Immature natural killer cell (primary cell): Measurements from ENCODE around the gene FEZ2. TPM values are rescaled to one million over a fixed set of nuclear protein-coding genes. Genes with fewer than 3 reads are reported as not detected.
"Not testable (repeated sequence)": the region's sequence is repeated elsewhere in the genome, so short reads cannot be mapped to it uniquely, and the experiment has no call there.

Experiments
- DNase-seq, 3 donors: peaks; one replicate each; pipeline ENCODE4 v3.0.0; 2022; ENCODE audit warnings: mixed read lengths in 1 of 3
- H3K27ac Mint-ChIP-seq, 6 donors: one replicate each; pipeline ENCODE4 v1.8.0; 2020; ENCODE audit warnings: mixed read lengths in 6 of 6, mild to moderate bottlenecking in 5 of 6, inconsistent platforms in 4 of 6, moderate library complexity in 3 of 6
- H3K27me3 Mint-ChIP-seq, 3 donors: one replicate each; pipeline ENCODE4 v1.8.0; 2020 to 2021; ENCODE audit warnings: low read depth in 3 of 3, mild to moderate bottlenecking in 3 of 3, mixed read lengths in 3 of 3, moderate library complexity in 3 of 3, inconsistent platforms in 1 of 3
- H3K36me3 Mint-ChIP-seq, 3 donors: one replicate each; pipeline ENCODE4 v1.8.0; 2020; ENCODE audit warnings: mixed read lengths in 3 of 3, inconsistent platforms in 2 of 3, mild to moderate bottlenecking in 2 of 3
- H3K4me1 Mint-ChIP-seq, 2 donors: one replicate each; pipeline ENCODE4 v1.8.0; 2020; ENCODE audit warnings: inconsistent platforms in 2 of 2, mild to moderate bottlenecking in 2 of 2, mixed read lengths in 2 of 2, moderate library complexity in 1 of 2
- H3K4me3 Mint-ChIP-seq, 5 donors: one replicate each; pipeline ENCODE4 v1.8.0; 2020; ENCODE audit warnings: mild to moderate bottlenecking in 5 of 5, mixed read lengths in 5 of 5, inconsistent platforms in 3 of 5, moderate library complexity in 3 of 5
- H3K9me3 Mint-ChIP-seq, 6 donors: one replicate each; pipeline ENCODE4 v1.8.0; 2020; ENCODE audit warnings: mild to moderate bottlenecking in 6 of 6, mixed read lengths in 6 of 6, inconsistent platforms in 4 of 6, moderate library complexity in 3 of 6
- polyA plus RNA-seq, 3 donors: library from polyadenylated mRNA; unstranded; fragments of 300-500 nt; fragmentation: Illumina TruSeq; gene quantifications; one replicate each; pipeline ENCODE4 v1.2.3, GENCODE V29; 2021

The FEZ2 gene
- polyA plus RNA-seq, 3 donors from 2014 or later: 2.5 to 6.8 (median 2.8) TPM

- H3K4me3 Mint-ChIP-seq: no peak overlapping the region
- no peaks in the 10 kb centered on the region for H3K4me1 Mint-ChIP-seq
- H3K27ac Mint-ChIP-seq: no peak overlapping the region
- no peaks in the 10 kb centered on the region for H3K36me3 Mint-ChIP-seq
- no peaks in the 10 kb centered on the region for H3K9me3 Mint-ChIP-seq
- peaks cover 0 to 14% (median 5%) of the 10 kb centered on the region in 3 donors for H3K27me3 Mint-ChIP-seq
- no peak for DNase-seq
These were observed 10.0 kb upstream of the FEZ2 start for GRCh38 chr2:36607947-36608346.

- Mint-ChIP-seq H3K27me3 (peaks cover 0 to 9% (median 5%) of the 10 kb centered on the region in 3 donors), H3K9me3 (no peaks in the 10 kb centered on the region), H3K27ac (no peak overlapping the region), H3K4me3 (no peak overlapping the region), H3K4me1 (no peaks in the 10 kb centered on the region), H3K36me3 (no peaks in the 10 kb centered on the region)
- DNase-seq: no peak
These were observed 9.0 kb upstream of the FEZ2 start for GRCh38 chr2:36606925-36607324.

- Mint-ChIP-seq H3K27me3 (peaks cover 0 to 6% (median 5%) of the 10 kb centered on the region in 3 donors), H3K27ac (no peak overlapping the region), H3K9me3 (no peaks in the 10 kb centered on the region), H3K4me3 (no peak overlapping the region), H3K36me3 (no peaks in the 10 kb centered on the region), H3K4me1 (no peaks in the 10 kb centered on the region)
- no peak for DNase-seq
These were observed 7.3 kb upstream of the FEZ2 start for GRCh38 chr2:36605273-36605672.

- H3K27ac Mint-ChIP-seq, H3K9me3 Mint-ChIP-seq, H3K4me3 Mint-ChIP-seq, DNase-seq, H3K36me3 Mint-ChIP-seq, H3K4me1 Mint-ChIP-seq, H3K27me3 Mint-ChIP-seq: not testable (repeated sequence)
These were observed 5.7 kb upstream of the FEZ2 start for GRCh38 chr2:36603629-36604028.

GRCh38 chr2:36597003-36597531 is 901 bp downstream of the FEZ2 start:
- H3K27ac Mint-ChIP-seq: peak overlapping the region; percentile 60 to 93 (median 85)
- H3K9me3 Mint-ChIP-seq: no peaks in the 10 kb centered on the region
- no peaks in the 10 kb centered on the region for H3K27me3 Mint-ChIP-seq
- peaks cover 0 to 4% (median 3%) of the 10 kb centered on the region in 3 donors for H3K36me3 Mint-ChIP-seq
- no peak for DNase-seq
- H3K4me3 Mint-ChIP-seq: peak overlapping the region; percentile 88 to 97 (median 93)
- peaks cover 30 to 47% of the 10 kb centered on the region in 2 donors for H3K4me1 Mint-ChIP-seq

GRCh38 chr2:36596397-36596796 is 1.6 kb downstream of the FEZ2 start:
- no peak overlapping the region for H3K27ac Mint-ChIP-seq
- no peak for DNase-seq
- peaks cover 30 to 53% of the 10 kb centered on the region in 2 donors for H3K4me1 Mint-ChIP-seq
- H3K9me3 Mint-ChIP-seq: no peaks in the 10 kb centered on the region
- H3K36me3 Mint-ChIP-seq: peaks cover 0 to 4% (median 3%) of the 10 kb centered on the region in 3 donors
- H3K27me3 Mint-ChIP-seq: no peaks in the 10 kb centered on the region
- H3K4me3 Mint-ChIP-seq: peak overlapping the region; percentile 88 to 97 (median 93)

- H3K4me1 Mint-ChIP-seq: peaks cover 32 to 61% of the 10 kb centered on the region in 2 donors
- no peaks in the 10 kb centered on the region for H3K9me3 Mint-ChIP-seq
- H3K4me3 Mint-ChIP-seq: no peak overlapping the region
- DNase-seq: no peak
- peaks cover 0 to 9% (median 3%) of the 10 kb centered on the region in 3 donors for H3K36me3 Mint-ChIP-seq
- no peak overlapping the region for H3K27ac Mint-ChIP-seq
- no peaks in the 10 kb centered on the region for H3K27me3 Mint-ChIP-seq
These were observed 3.1 kb downstream of the FEZ2 start for GRCh38 chr2:36594849-36595248.

GRCh38 chr2:36589230-36589630 is 8.7 kb downstream of the FEZ2 start:
- H3K4me3 Mint-ChIP-seq: no peak overlapping the region
- H3K4me1 Mint-ChIP-seq: peaks cover 8 to 31% of the 10 kb centered on the region in 2 donors
- H3K27ac Mint-ChIP-seq: no peak overlapping the region
- DNase-seq: no peak
- no peaks in the 10 kb centered on the region for H3K9me3 Mint-ChIP-seq
- no peaks in the 10 kb centered on the region for H3K27me3 Mint-ChIP-seq
- peaks cover 15 to 31% (median 22%) of the 10 kb centered on the region in 3 donors for H3K36me3 Mint-ChIP-seq

- Mint-ChIP-seq H3K4me3 (no peak overlapping the region), H3K27ac (no peak overlapping the region), H3K36me3 (peaks cover 22 to 37% (median 29%) of the 10 kb centered on the region in 3 donors), H3K9me3 (no peaks in the 10 kb centered on the region), H3K27me3 (no peaks in the 10 kb centered on the region), H3K4me1 (peaks cover 5 to 24% of the 10 kb centered on the region in 2 donors)
- no peak for DNase-seq
These were observed 10.4 kb downstream of the FEZ2 start for GRCh38 chr2:36587556-36587955.

GRCh38 chr2:36587101-36587500 is 10.9 kb downstream of the FEZ2 start:
- H3K9me3 Mint-ChIP-seq: no peaks in the 10 kb centered on the region
- peaks cover 5 to 22% of the 10 kb centered on the region in 2 donors for H3K4me1 Mint-ChIP-seq
- H3K36me3 Mint-ChIP-seq: peaks cover 26 to 37% (median 31%) of the 10 kb centered on the region in 3 donors
- H3K27me3 Mint-ChIP-seq: no peaks in the 10 kb centered on the region
- no peak overlapping the region for H3K27ac Mint-ChIP-seq
- no peak overlapping the region for H3K4me3 Mint-ChIP-seq
- no peak for DNase-seq

GRCh38 chr2:36586672-36587071 is 11.3 kb downstream of the FEZ2 start:
- no peaks in the 10 kb centered on the region for H3K9me3 Mint-ChIP-seq
- no peak overlapping the region for H3K27ac Mint-ChIP-seq
- H3K27me3 Mint-ChIP-seq: no peaks in the 10 kb centered on the region
- H3K4me1 Mint-ChIP-seq: peaks cover 5 to 18% of the 10 kb centered on the region in 2 donors
- no peak for DNase-seq
- H3K36me3 Mint-ChIP-seq: peaks cover 29 to 37% (median 31%) of the 10 kb centered on the region in 3 donors
- H3K4me3 Mint-ChIP-seq: no peak overlapping the region

GRCh38 chr2:36584148-36584794 is 13.7 kb downstream of the FEZ2 start:
- Mint-ChIP-seq H3K36me3 (peaks cover 35 to 53% (median 43%) of the 10 kb centered on the region in 3 donors), H3K27ac (peak overlapping the region in 1 of 6 donors; percentile 53), H3K4me3 (no peak overlapping the region), H3K4me1 (peaks cover 3 to 8% of the 10 kb centered on the region in 2 donors), H3K9me3 (no peaks in the 10 kb centered on the region), H3K27me3 (no peaks in the 10 kb centered on the region)
- no peak for DNase-seq

GRCh38 chr2:36582951-36583350 is 15.0 kb downstream of the FEZ2 start:
- Mint-ChIP-seq H3K27me3 (no peaks in the 10 kb centered on the region), H3K4me3 (no peak overlapping the region), H3K36me3 (peaks cover 48 to 59% (median 51%) of the 10 kb centered on the region in 3 donors), H3K4me1 (peaks cover 3 to 8% of the 10 kb centered on the region in 2 donors), H3K9me3 (no peaks in the 10 kb centered on the region), H3K27ac (no peak overlapping the region)
- DNase-seq: no peak

- no peak overlapping the region for H3K27ac Mint-ChIP-seq
These were observed 15.4 kb downstream of the FEZ2 start for GRCh38 chr2:36582538-36582937.

More at GRCh38 chr2:36582538-36582937, 15.4 kb downstream of the FEZ2 start:
- H3K4me3 Mint-ChIP-seq: no peak overlapping the region
- H3K4me1 Mint-ChIP-seq: peaks cover 3 to 8% of the 10 kb centered on the region in 2 donors
- H3K36me3 Mint-ChIP-seq: peaks cover 52 to 63% (median 55%) of the 10 kb centered on the region in 3 donors
- DNase-seq: no peak
- no peaks in the 10 kb centered on the region for H3K9me3 Mint-ChIP-seq
- H3K27me3 Mint-ChIP-seq: no peaks in the 10 kb centered on the region
